Measurements from ENCODE around the gene STMN1. TPM values are rescaled to one million over a fixed set of nuclear protein-coding genes. Genes with fewer than 3 reads are reported as not detected.

The STMN1 gene
- total RNA-seq, 1 experiment from 2014 or later: 207 TPM

DNA sequence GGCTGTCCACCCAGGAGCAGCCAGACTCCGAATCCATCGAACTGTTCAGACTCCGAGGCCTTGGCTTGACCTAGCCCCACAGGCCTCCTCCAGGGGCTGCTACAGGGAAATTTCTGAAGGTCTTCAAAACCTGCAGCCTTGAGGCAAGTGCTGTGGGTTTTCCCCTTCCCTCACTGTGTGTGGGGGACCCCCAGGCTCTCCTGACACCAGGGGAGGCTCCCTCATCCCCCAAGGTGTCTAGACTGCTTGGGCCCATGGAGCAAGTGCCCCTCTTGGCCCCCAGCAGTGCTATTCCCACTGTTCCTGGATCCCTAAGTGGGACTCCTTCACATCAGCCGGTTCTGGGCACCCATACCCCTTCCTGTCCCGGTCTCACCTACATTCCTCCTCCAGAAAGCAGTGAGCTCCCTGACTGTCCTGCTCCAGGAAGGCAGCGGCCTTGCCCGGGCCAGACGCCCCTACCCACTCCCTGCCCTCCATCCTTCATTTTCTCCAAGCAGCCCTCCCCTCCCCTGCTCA lies 31.5 kb downstream of the STMN1 start:
- no peaks in the 10 kb centered on the region for H3K27me3 Mint-ChIP-seq (ENCODE audit: insufficient read depth, unreplicated experiment)
- TF ChIP-seq CTCF (IDR thresholded peaks at IDR 0.05; ENCODE audit: insufficient read depth in 1 of 2, low read depth in 1 of 2, low read length in 1 of 2, severe bottlenecking in 1 of 2, unreplicated experiment in 1 of 2): no peak
- Histone ChIP-seq H3K36me3 (ENCODE audit: control insufficient read depth, insufficient read depth, low read length) (no peaks in the 10 kb centered on the region), H3K4me3 (ENCODE audit: low read depth, low read length) (peak overlapping the region; percentile 40), H3K9me3 (no peaks in the 10 kb centered on the region), H3K27me3 (replicated peaks; ENCODE audit: control insufficient read depth, insufficient read depth, low read length) (no peaks in the 10 kb centered on the region), H3K4me1 (peaks cover 27% of the 10 kb centered on the region)
- peak in 1 of 2 experiments; percentile 16 for DNase-seq
- H3K27ac Mint-ChIP-seq (ENCODE audit: unreplicated experiment): peak overlapping the region; percentile 93
- CTCF ChIA-PET: interaction anchor here (0.6 to 3.4 kb wide), 9 partner anchors 13 to 543 kb away, joined by 3 to 25 read pairs (median 6); partner anchors contain the start of genes CEP85, MTFR1L and PAFAH2
- peak overlapping the region; percentile 99 for H3K4me3 Mint-ChIP-seq (ENCODE audit: unreplicated experiment)
- no peaks in the 10 kb centered on the region for H3K9me3 Mint-ChIP-seq (ENCODE audit: unreplicated experiment)
- POLR2A ChIA-PET: interaction anchor here (1.2 to 1.7 kb wide), 6 partner anchors 16 to 123 kb away, joined by 3 to 14 read pairs (median 8); partner anchors contain the start of genes MTFR1L and PAFAH2
- peaks cover 11% of the 10 kb centered on the region for H3K4me1 Mint-ChIP-seq (ENCODE audit: low read depth, unreplicated experiment)
- intact Hi-C loops (cut with micrococcal nuclease; ENCODE audit: unreplicated experiment): loop anchor here (2.0 kb wide), 2 partner anchors 16 kb away; partner anchors contain the start of gene AUNIP
- H3K36me3 Mint-ChIP-seq (ENCODE audit: insufficient read depth, unreplicated experiment): no peaks in the 10 kb centered on the region
- no TSS peak for BruUV-seq (replicated peaks)

DNA sequence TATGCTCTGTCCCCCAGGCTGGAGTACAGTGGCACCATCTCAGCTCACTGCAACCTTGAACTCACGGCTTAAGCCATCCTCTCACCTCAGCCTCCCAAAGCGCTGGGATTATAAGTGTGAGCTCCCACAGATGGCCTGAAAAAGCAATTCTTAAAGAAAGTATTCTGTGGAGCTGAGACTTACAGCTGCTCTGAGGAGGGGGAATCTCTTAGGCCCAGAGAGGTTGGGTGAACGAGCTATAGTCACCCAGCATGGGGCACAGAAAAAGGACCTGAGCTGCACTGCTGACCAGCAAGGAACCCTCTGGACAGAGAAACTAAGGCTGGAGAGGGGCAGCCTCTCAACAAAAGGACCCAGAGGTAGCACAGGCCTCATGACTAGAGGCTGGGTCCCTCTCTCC lies 32.0 kb downstream of the STMN1 start:
- no peaks in the 10 kb centered on the region for H3K9me3 ChIP-seq
- TF ChIP-seq CTCF (IDR thresholded peaks at IDR 0.05; ENCODE audit: insufficient read depth in 1 of 2, low read depth in 1 of 2, low read length in 1 of 2, severe bottlenecking in 1 of 2, unreplicated experiment in 1 of 2): no peak
- no peaks in the 10 kb centered on the region for H3K27me3 ChIP-seq (replicated peaks; ENCODE audit: control insufficient read depth, insufficient read depth, low read length)
- Mint-ChIP-seq H3K36me3 (ENCODE audit: insufficient read depth, unreplicated experiment) (no peaks in the 10 kb centered on the region), H3K9me3 (ENCODE audit: unreplicated experiment) (no peaks in the 10 kb centered on the region), H3K27ac (ENCODE audit: unreplicated experiment) (no peak overlapping the region), H3K27me3 (ENCODE audit: insufficient read depth, unreplicated experiment) (no peaks in the 10 kb centered on the region), H3K4me1 (ENCODE audit: low read depth, unreplicated experiment) (peaks cover 8% of the 10 kb centered on the region), H3K4me3 (ENCODE audit: unreplicated experiment) (peak overlapping the region; percentile 99)
- POLR2A ChIA-PET: interaction anchor here (1.2 to 1.5 kb wide), 2 partner anchors 22 to 54 kb away, joined by 3 to 10 read pairs; partner anchors contain the start of gene MTFR1L
- CTCF ChIA-PET: interaction anchor here (1.5 to 3.4 kb wide), 4 partner anchors 16 to 123 kb away, joined by 6 to 25 read pairs (median 11); partner anchors contain the start of gene PAFAH2
- no TSS peak for BruUV-seq (replicated peaks)
- H3K4me3 ChIP-seq (ENCODE audit: low read depth, low read length): peak overlapping the region; percentile 40
- no peak for DNase-seq
- no peaks in the 10 kb centered on the region for H3K36me3 ChIP-seq (ENCODE audit: control insufficient read depth, insufficient read depth, low read length)
- intact Hi-C loops (cut with micrococcal nuclease; ENCODE audit: unreplicated experiment): loop anchor here (2.0 kb wide), 2 partner anchors 15 to 17 kb away; partner anchors contain the start of gene AUNIP
- H3K4me1 ChIP-seq: peaks cover 22% of the 10 kb centered on the region

DNA sequence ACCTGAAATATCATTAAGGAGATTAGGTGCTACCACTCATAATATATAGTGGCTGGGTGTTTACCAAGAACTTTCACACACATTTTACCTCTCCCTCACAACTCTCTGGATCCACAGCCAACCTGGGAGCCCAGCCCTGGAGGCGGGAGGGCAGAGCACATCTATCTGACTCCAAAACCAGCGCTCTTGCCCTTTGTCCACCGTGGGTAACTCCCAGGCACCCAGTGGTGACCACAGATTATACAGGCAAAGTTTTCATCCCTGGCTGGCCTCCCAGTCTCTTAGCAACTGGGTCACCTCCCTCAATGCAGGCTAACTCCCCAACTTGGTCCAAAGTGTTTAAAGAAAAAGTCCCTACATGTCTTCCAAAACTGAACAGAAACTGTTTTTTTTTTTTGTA lies 33.1 kb downstream of the STMN1 start:
- H3K27ac Mint-ChIP-seq (ENCODE audit: unreplicated experiment): no peak overlapping the region
- POLR2A ChIA-PET: no interaction called here
- BruUV-seq (replicated peaks): TSS peak; percentile 17
- no peaks in the 10 kb centered on the region for H3K27me3 ChIP-seq (replicated peaks; ENCODE audit: control insufficient read depth, insufficient read depth, low read length)
- no peak overlapping the region for H3K4me3 Mint-ChIP-seq (ENCODE audit: unreplicated experiment)
- peak in 1 of 2 experiments; percentile 29 for DNase-seq
- CTCF ChIA-PET: no interaction called here
- TF ChIP-seq CTCF (IDR thresholded peaks at IDR 0.05; ENCODE audit: insufficient read depth in 1 of 2, low read depth in 1 of 2, low read length in 1 of 2, severe bottlenecking in 1 of 2, unreplicated experiment in 1 of 2): no peak
- peaks cover 16% of the 10 kb centered on the region for H3K4me1 ChIP-seq
- H3K36me3 Mint-ChIP-seq (ENCODE audit: insufficient read depth, unreplicated experiment): peaks cover 4% of the 10 kb centered on the region
- H3K9me3 Mint-ChIP-seq (ENCODE audit: unreplicated experiment): no peaks in the 10 kb centered on the region
- H3K4me3 ChIP-seq (ENCODE audit: low read depth, low read length): no peak overlapping the region
- no peaks in the 10 kb centered on the region for H3K27me3 Mint-ChIP-seq (ENCODE audit: insufficient read depth, unreplicated experiment)
- peaks cover 8% of the 10 kb centered on the region for H3K4me1 Mint-ChIP-seq (ENCODE audit: low read depth, unreplicated experiment)
- intact Hi-C loops (cut with micrococcal nuclease; ENCODE audit: unreplicated experiment): no loop called here
- H3K9me3 ChIP-seq: no peaks in the 10 kb centered on the region
- no peaks in the 10 kb centered on the region for H3K36me3 ChIP-seq (ENCODE audit: control insufficient read depth, insufficient read depth, low read length)

Measured in Caco-2 (cell line).